GM12878 (cell line): ENCODE results near the gene ATG9B. TPM values are rescaled to one million over a fixed set of nuclear protein-coding genes. Genes with fewer than 3 reads are reported as not detected.

Experiments
- BHLHE40 ChIP-seq, 2 experiments: fragments of 450-650 bp in 1 of 2; IDR thresholded peaks; 2 replicates each; pipeline ENCODE4 v1.6.1; 2011 to 2017; ENCODE audit warnings: low read depth in 2 of 2, borderline replicate concordance in 1 of 2, improper control_type of control experiment in 1 of 2, low read length in 1 of 2, mild to moderate bottlenecking in 1 of 2
- EGR1 ChIP-seq, 2 experiments: IDR thresholded peaks; 1 replicate in 1 of 2; 2 replicates in 1 of 2; pipeline ENCODE4 v1.6.1; 2011 to 2012; ENCODE audit warnings: low read depth in 2 of 2, low read length in 2 of 2, borderline replicate concordance in 1 of 2, mild to moderate bottlenecking in 1 of 2, moderate library complexity in 1 of 2
- FOXK2 ChIP-seq: fragments of 450-650 bp; IDR thresholded peaks from 2 replicates; pipeline ENCODE4 v1.6.1; 2017; ENCODE audit warnings: mild to moderate bottlenecking, moderate library complexity
- HDGF ChIP-seq: fragments of 450-650 bp; IDR thresholded peaks from 2 replicates; pipeline ENCODE4 v1.6.1; 2016; ENCODE audit warnings: antibody characterized with exemption
- IKZF2 ChIP-seq, 2 experiments: fragments of 450-650 bp; IDR thresholded peaks; 2 replicates each; pipeline ENCODE4 v1.6.1; 2017; ENCODE audit warnings: mild to moderate bottlenecking in 2 of 2, moderate library complexity in 2 of 2
- MTA2 ChIP-seq: fragments of 450-650 bp; IDR thresholded peaks from 2 replicates; pipeline ENCODE4 v1.6.1; 2016; ENCODE audit warnings: low read depth, mild to moderate bottlenecking, moderate library complexity
- NKRF ChIP-seq: fragments of 450-650 bp; conservative IDR thresholded peaks from 2 replicates; pipeline ENCODE4 v1.6.1; 2017; ENCODE audit warnings: mild to moderate bottlenecking, moderate library complexity
- NRF1 ChIP-seq: conservative IDR thresholded peaks from 2 replicates; pipeline ENCODE4 v1.6.1; 2011; ENCODE audit warnings: mild to moderate bottlenecking, low read depth, low read length, improper control_type of control experiment
- POLR2AphosphoS5 ChIP-seq: IDR thresholded peaks from 2 replicates; pipeline ENCODE4 v1.6.1; 2011; ENCODE audit warnings: mild to moderate bottlenecking, low read length, inconsistent platforms
- RAD21 ChIP-seq: IDR thresholded peaks from 2 replicates; pipeline ENCODE4 v1.6.1; 2011; ENCODE audit warnings: mild to moderate bottlenecking, low read depth, low read length, moderate library complexity; ENCODE audit not compliant: insufficient read depth
- RCOR1 ChIP-seq: conservative IDR thresholded peaks from 2 replicates; pipeline ENCODE4 v1.6.1; 2012; ENCODE audit warnings: low read depth, low read length, improper control_type of control experiment
- REST ChIP-seq: IDR thresholded peaks from 2 replicates; pipeline ENCODE4 v1.6.1; 2012; ENCODE audit warnings: mild to moderate bottlenecking, low read depth, low read length
- SMC3 ChIP-seq: IDR thresholded peaks from 2 replicates; pipeline ENCODE4 v1.6.1; 2011; ENCODE audit warnings: low read length, improper control_type of control experiment, borderline replicate concordance
- SPI1 ChIP-seq: IDR thresholded peaks from 2 replicates; pipeline ENCODE4 v1.6.1; 2011; ENCODE audit warnings: low read depth, mild to moderate bottlenecking, low read length, moderate library complexity, borderline replicate concordance; ENCODE audit not compliant: insufficient read depth
- TAF1 ChIP-seq: IDR thresholded peaks from 2 replicates; pipeline ENCODE4 v1.6.1; 2011; ENCODE audit warnings: mild to moderate bottlenecking, low read depth, low read length, borderline replicate concordance
- WRNIP1 ChIP-seq: IDR thresholded peaks from 2 replicates; pipeline ENCODE4 v1.6.1; 2011; ENCODE audit warnings: low read depth, low read length, improper control_type of control experiment, borderline replicate concordance
- YY1 ChIP-seq: IDR thresholded peaks from 2 replicates; pipeline ENCODE4 v1.6.1; 2011; ENCODE audit warnings: low read depth, mild to moderate bottlenecking, low read length
- ZZZ3 ChIP-seq: IDR thresholded peaks from 2 replicates; pipeline ENCODE4 v1.6.1; 2011; ENCODE audit warnings: low read depth; ENCODE audit not compliant: control insufficient read depth, insufficient read length
- polyA plus RNA-seq, 11 experiments: library from polyadenylated mRNA; depleted of rRNA in 4 of 11; unstranded in 6 of 11; stranded (reverse) in 5 of 11; fragments of >200 nt; fragmentation: Nextera tagmentation in 4 of 11; fragmentation: Illumina TruSeq in 1 of 11; extraction: Ambion mirVana in 4 of 11; extraction: Trizol in 1 of 11; gene quantifications; 1 replicate in 1 of 11; 2 replicates in 10 of 11; pipeline versions ENCODE4 v1.2.1 to v1.2.3, GENCODE V29; 2011 to 2016; ENCODE audit warnings: inconsistent platforms in 2 of 11, missing spikeins in 2 of 11, low read depth in 1 of 11
- total RNA-seq, 4 experiments: library from RNA; depleted of rRNA in 3 of 4; stranded (reverse); fragments of >200 nt in 3 of 4; fragmentation: Illumina TruSeq in 1 of 4; extraction: Trizol in 1 of 4; gene quantifications; 2 replicates each; pipeline versions ENCODE4 v1.2.1 to v1.2.3, GENCODE V29; 2013 to 2021
- TF ChIP-seq, protein P1 (sequence below): fragments of 450-650 bp; IDR thresholded peaks from 2 replicates; pipeline ENCODE4 v1.6.1; 2014; ENCODE audit warnings: mild to moderate bottlenecking

ATG9B gene
- total and polyA plus RNA-seq, 10 of the 15 experiments (the other 5 are each of a cell fraction or from before 2014, with no cell fraction given): 0.01 to 0.83 (median 0.12) TPM; not detected in 2

DNA sequence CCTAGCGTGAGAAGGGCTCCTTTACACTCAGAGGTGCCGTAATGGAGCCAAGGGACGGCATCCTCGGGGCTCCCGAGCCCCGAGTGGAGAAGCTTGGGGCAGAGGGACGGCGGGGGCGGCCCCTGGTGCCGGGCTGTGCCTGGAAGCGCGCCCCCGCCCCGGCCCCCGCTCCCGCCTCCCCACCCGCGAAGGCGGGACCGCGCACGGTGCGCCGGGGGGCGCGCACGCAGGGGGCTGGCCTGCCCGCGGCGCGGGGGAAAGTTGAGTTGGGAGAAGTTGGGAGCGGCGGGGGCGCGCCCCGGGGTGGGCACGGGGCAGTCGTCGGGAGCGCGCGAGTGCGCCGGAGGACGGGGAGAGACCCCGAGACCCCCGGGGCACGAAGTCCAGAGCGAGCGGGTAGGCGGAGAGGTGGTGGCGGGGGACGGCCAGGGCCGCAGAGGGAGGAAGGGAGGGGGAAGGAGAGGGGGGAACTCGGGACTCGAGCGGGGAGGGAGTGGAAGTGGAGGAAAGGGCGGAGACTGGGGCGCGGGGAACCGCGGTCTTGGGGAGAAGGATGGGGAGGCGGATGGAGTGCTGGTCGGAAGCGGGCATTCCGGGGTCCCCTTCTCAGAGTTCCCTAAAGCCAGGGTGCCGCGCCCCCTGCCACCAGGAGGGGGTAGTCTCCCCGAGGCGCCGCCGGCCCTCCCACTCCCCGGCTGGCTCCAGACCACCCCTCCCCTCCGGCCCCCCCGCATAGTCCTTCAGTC is 35.2 kb upstream of the ATG9B start, which contains the start of gene SLC4A2 (continued):
- no peak for TF ChIP-seq TAF1
- peak; percentile 26; the same call in 1 of the 2 replicates for TF ChIP-seq MTA2
- TF ChIP-seq RAD21: peak; percentile 11; the same call in 1 of the 2 replicates
- TF ChIP-seq SPI1: 0 out of 2 replicates have a peak, but pooled peaks have one; percentile 3
- peak in 1 of 2 experiments; percentile 52 for TF ChIP-seq IKZF2 (IDR thresholded peaks at IDR 0.05)
- TF ChIP-seq WRNIP1: no peak
- TF ChIP-seq NKRF: 0 out of 2 replicates have a peak, but pooled peaks have one; percentile 10
- TF ChIP-seq HDGF: peak; percentile 30; the same call in 1 of the 2 replicates
- TF ChIP-seq POLR2AphosphoS5: no peak
- TF ChIP-seq FOXK2: no peak
- TF ChIP-seq NRF1: no peak
- TF ChIP-seq SMC3: peak; percentile 15; the same call in 1 of the 2 replicates
- peak; percentile 11 for TF ChIP-seq YY1
- TF ChIP-seq BHLHE40 (IDR thresholded peaks at IDR 0.05; ENCODE audit: borderline replicate concordance in 1 of 2, low read depth in 2 of 2, low read length in 1 of 2): peak in 1 of 2 experiments; percentile 44; a peak in 1 of 4 replicates
- peak in 1 of 2 experiments; percentile 91; a peak in 1 of 3 replicates for TF ChIP-seq EGR1 (IDR thresholded peaks at IDR 0.05; ENCODE audit: borderline replicate concordance in 1 of 2, low read depth in 2 of 2, low read length in 2 of 2)
- no peak for TF ChIP-seq REST
- TF ChIP-seq RCOR1: no peak
- TF ChIP-seq, protein P1, sequence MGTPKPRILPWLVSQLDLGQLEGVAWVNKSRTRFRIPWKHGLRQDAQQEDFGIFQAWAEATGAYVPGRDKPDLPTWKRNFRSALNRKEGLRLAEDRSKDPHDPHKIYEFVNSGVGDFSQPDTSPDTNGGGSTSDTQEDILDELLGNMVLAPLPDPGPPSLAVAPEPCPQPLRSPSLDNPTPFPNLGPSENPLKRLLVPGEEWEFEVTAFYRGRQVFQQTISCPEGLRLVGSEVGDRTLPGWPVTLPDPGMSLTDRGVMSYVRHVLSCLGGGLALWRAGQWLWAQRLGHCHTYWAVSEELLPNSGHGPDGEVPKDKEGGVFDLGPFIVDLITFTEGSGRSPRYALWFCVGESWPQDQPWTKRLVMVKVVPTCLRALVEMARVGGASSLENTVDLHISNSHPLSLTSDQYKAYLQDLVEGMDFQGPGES: no peak
- TF ChIP-seq ZZZ3: no peak
